Measurements from ENCODE around the gene KCNS1.

DNA sequence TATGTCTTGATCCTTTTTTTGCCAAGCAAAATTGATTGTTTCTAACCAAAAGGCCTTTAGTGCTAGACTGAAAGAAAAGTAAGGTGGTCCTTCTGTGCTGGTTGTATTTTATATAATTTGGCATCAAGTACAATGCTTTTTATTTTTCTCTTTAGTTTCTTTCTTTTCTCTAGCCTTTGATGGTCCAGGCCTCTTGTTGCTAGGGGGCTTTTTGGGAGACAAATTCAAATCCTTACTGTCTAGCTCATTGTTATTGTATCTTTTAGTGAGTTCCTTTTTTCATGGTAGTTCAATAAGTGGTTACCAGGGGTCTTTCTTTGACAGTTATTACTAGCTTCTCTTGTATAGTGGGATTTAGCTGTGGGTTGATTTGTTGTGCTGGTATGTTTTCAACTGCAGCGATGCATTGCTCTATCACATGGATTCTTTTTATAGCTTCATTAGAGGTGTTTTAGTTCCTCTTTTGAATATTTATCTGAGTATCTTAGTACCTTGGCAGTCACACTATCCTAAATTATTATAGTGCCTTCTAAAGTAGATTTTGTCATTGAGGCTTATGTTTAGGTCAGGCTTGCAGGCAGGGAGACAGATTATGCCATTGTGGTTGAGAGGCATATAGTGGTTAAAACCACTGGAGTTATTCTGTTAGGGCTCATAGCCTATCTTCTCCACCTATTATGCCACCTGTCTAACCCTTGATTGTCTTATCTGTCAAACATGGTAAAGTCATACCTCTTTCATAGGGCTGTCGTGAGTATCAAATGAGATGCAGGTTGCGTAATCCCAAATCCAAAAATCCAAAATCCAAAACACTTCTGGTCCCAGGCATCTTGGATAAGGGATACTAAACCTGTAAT lies 49.5 kb downstream of the KCNS1 start:
- TF ChIP-seq, protein P1, sequence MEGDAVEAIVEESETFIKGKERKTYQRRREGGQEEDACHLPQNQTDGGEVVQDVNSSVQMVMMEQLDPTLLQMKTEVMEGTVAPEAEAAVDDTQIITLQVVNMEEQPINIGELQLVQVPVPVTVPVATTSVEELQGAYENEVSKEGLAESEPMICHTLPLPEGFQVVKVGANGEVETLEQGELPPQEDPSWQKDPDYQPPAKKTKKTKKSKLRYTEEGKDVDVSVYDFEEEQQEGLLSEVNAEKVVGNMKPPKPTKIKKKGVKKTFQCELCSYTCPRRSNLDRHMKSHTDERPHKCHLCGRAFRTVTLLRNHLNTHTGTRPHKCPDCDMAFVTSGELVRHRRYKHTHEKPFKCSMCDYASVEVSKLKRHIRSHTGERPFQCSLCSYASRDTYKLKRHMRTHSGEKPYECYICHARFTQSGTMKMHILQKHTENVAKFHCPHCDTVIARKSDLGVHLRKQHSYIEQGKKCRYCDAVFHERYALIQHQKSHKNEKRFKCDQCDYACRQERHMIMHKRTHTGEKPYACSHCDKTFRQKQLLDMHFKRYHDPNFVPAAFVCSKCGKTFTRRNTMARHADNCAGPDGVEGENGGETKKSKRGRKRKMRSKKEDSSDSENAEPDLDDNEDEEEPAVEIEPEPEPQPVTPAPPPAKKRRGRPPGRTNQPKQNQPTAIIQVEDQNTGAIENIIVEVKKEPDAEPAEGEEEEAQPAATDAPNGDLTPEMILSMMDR (IDR thresholded peaks at IDR 0.05): no peak
- TF ChIP-seq POLR2A (IDR thresholded peaks at IDR 0.05): no peak
- TF ChIP-seq POLR2AphosphoS5 (IDR thresholded peaks at IDR 0.05): no peak
- no peak for TF ChIP-seq EP300 (IDR thresholded peaks at IDR 0.05)

Measured in stomach (tissue), 4 donors.